H1 (cell line): ENCODE results near the gene TNFRSF1A.

ENCODE experiments used
- CEBPB ChIP-seq: IDR thresholded peaks from 2 replicates; pipeline ENCODE4 v1.6.1; 2012; ENCODE audit warnings: low read depth, low read length
- CTCF ChIP-seq, 3 experiments: IDR thresholded peaks; 1 replicate in 2 of 3; 2 replicates in 1 of 3; pipeline versions ENCODE4 v1.5.1 to v1.6.1; 2011; ENCODE audit warnings: low read length in 3 of 3, mild to moderate bottlenecking in 3 of 3, inconsistent platforms in 2 of 3, low read depth in 1 of 3, moderate library complexity in 1 of 3; ENCODE audit not compliant: insufficient read depth in 1 of 3; ENCODE audit errors: control extremely low read depth in 1 of 3
- POLR2AphosphoS5 ChIP-seq: IDR thresholded peaks from 2 replicates; pipeline ENCODE4 v1.6.1; 2011; ENCODE audit warnings: low read depth, low read length
- RBBP5 ChIP-seq: IDR thresholded peaks from 2 replicates; pipeline ENCODE4 v1.7.1; 2012; ENCODE audit warnings: low read depth, mild to moderate bottlenecking, inconsistent platforms, low read length, moderate library complexity, borderline replicate concordance
- RFX5 ChIP-seq: IDR thresholded peaks from 2 replicates; pipeline ENCODE4 v1.6.1; 2011; ENCODE audit warnings: low read depth, low read length, improper control_type of control experiment, borderline replicate concordance
- SIN3A ChIP-seq, 2 experiments: IDR thresholded peaks in 1 of 2; conservative IDR thresholded peaks in 1 of 2; 2 replicates each; pipeline ENCODE4 v1.6.1; 2011 to 2012; ENCODE audit warnings: low read length in 2 of 2, improper control_type of control experiment in 1 of 2, low read depth in 1 of 2, mild to moderate bottlenecking in 1 of 2
- TAF1 ChIP-seq: IDR thresholded peaks from 2 replicates; pipeline ENCODE4 v1.6.1; 2011; ENCODE audit warnings: mild to moderate bottlenecking, low read depth, low read length
- TCF12 ChIP-seq: IDR thresholded peaks from 2 replicates; pipeline ENCODE4 v1.6.1; 2011; ENCODE audit warnings: low read depth, mild to moderate bottlenecking, low read length
- ZNF274 ChIP-seq: IDR thresholded peaks from 2 replicates; pipeline ENCODE4 v1.7.0; 2012; ENCODE audit warnings: low read length, borderline replicate concordance; ENCODE audit errors: extremely low read depth
- TF ChIP-seq, protein P1 (sequence below): IDR thresholded peaks from 2 replicates; pipeline ENCODE4 v1.6.1; 2012; ENCODE audit warnings: low read length, inconsistent platforms

- TF ChIP-seq TAF1 (no peak), SIN3A (conservative IDR thresholded peaks at IDR 0.05 in 1 of 2, IDR thresholded peaks at IDR 0.05 in 1 of 2; ENCODE audit: low read depth in 1 of 2, low read length in 2 of 2) (no peak), RBBP5 (no peak), CTCF (IDR thresholded peaks at IDR 0.05; ENCODE audit: control extremely low read depth in 1 of 3, insufficient read depth in 1 of 3, low read depth in 1 of 3, low read length in 3 of 3) (no peak), CEBPB (no peak), ZNF274 (no peak), RFX5 (no peak), TCF12 (no peak), POLR2AphosphoS5 (no peak)
- TF ChIP-seq, protein P1, sequence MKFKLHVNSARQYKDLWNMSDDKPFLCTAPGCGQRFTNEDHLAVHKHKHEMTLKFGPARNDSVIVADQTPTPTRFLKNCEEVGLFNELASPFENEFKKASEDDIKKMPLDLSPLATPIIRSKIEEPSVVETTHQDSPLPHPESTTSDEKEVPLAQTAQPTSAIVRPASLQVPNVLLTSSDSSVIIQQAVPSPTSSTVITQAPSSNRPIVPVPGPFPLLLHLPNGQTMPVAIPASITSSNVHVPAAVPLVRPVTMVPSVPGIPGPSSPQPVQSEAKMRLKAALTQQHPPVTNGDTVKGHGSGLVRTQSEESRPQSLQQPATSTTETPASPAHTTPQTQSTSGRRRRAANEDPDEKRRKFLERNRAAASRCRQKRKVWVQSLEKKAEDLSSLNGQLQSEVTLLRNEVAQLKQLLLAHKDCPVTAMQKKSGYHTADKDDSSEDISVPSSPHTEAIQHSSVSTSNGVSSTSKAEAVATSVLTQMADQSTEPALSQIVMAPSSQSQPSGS = no peak
These were observed 12.2 kb downstream of the TNFRSF1A start for GRCh38 chr12:6329703-6330064.
